ENCODE data around the gene HLA-DRB1.
"Not testable (repeated sequence)": the region's sequence is repeated elsewhere in the genome, so short reads cannot be mapped to it uniquely, and the experiment has no call there.

Gene HLA-DRB1

GRCh38 chr6:32589596-32590449 lies at the start of gene HLA-DRB1:
TSS of gene HLA-DRB1 (minus strand) at chr6:32589848. CDS start at chr6:32589742, 106 bp downstream.
- DNase-seq (ENCODE audit: low read depth, low spot score) = no peak

- DNase-seq (ENCODE audit: low read depth, low spot score) = no peak
Measured at GRCh38 chr6:32638532-32639219, 49.0 kb upstream of the HLA-DRB1 start.

GRCh38 chr6:32637883-32638282 lies 48.2 kb upstream of the HLA-DRB1 start:
- DNase-seq (ENCODE audit: low read depth, low spot score) = no peak

- DNase-seq (ENCODE audit: low read depth, low spot score) = no peak
Measured at GRCh38 chr6:32637219-32637880, 47.7 kb upstream of the HLA-DRB1 start, which contains the start of gene HLA-DQA1. TSS of gene HLA-DQA1 (plus strand) at chr6:32637406. CDS start at chr6:32637459, 53 bp downstream.

- no peak for DNase-seq (ENCODE audit: low read depth, low spot score)
Measured at GRCh38 chr6:32635526-32636123, 46.0 kb upstream of the HLA-DRB1 start.

GRCh38 chr6:32629793-32630192 lies 40.1 kb upstream of the HLA-DRB1 start:
- DNase-seq (ENCODE audit: low read depth, low spot score) = not testable (repeated sequence)

- DNase-seq (ENCODE audit: low read depth, low spot score) = no peak
Measured at GRCh38 chr6:32627831-32628230, 38.2 kb upstream of the HLA-DRB1 start.

- DNase-seq (ENCODE audit: low read depth, low spot score) = no peak
Measured at GRCh38 chr6:32627249-32627648, 37.6 kb upstream of the HLA-DRB1 start.

- DNase-seq (ENCODE audit: low read depth, low spot score) = no peak
Measured at GRCh38 chr6:32625137-32625536, 35.5 kb upstream of the HLA-DRB1 start.

GRCh38 chr6:32624565-32624964 lies 34.9 kb upstream of the HLA-DRB1 start:
- no peak for DNase-seq (ENCODE audit: low read depth, low spot score)

GRCh38 chr6:32623693-32624092 lies 34.0 kb upstream of the HLA-DRB1 start:
- no peak for DNase-seq (ENCODE audit: low read depth, low spot score)

GRCh38 chr6:32622545-32623401 lies 33.1 kb upstream of the HLA-DRB1 start:
- DNase-seq (ENCODE audit: low read depth, low spot score) = no peak

- DNase-seq (ENCODE audit: low read depth, low spot score) = no peak
Measured at GRCh38 chr6:32621372-32621771, 31.7 kb upstream of the HLA-DRB1 start.

GRCh38 chr6:32617751-32618150 lies 28.1 kb upstream of the HLA-DRB1 start:
- no peak for DNase-seq (ENCODE audit: low read depth, low spot score)

GRCh38 chr6:32615885-32616532 lies 26.4 kb upstream of the HLA-DRB1 start:
- no peak for DNase-seq (ENCODE audit: low read depth, low spot score)

GRCh38 chr6:32614366-32615081 lies 24.9 kb upstream of the HLA-DRB1 start:
- DNase-seq (ENCODE audit: low read depth, low spot score) = no peak

- no peak for DNase-seq (ENCODE audit: low read depth, low spot score)
Measured at GRCh38 chr6:32613475-32613874, 23.8 kb upstream of the HLA-DRB1 start.

GRCh38 chr6:32610682-32611296 lies 21.1 kb upstream of the HLA-DRB1 start:
- no peak for DNase-seq (ENCODE audit: low read depth, low spot score)
